Loucy (cell line): ENCODE data around the gene GTSE1.

Experiments used
- EZH2phosphoT487 ChIP-seq: fragments of 200-600 bp; IDR thresholded peaks from 2 replicates; pipeline ENCODE4 v1.6.1; 2018; ENCODE audit warnings: antibody characterized with exemption, mild to moderate bottlenecking, moderate library complexity, borderline replicate concordance
- TF ChIP-seq, protein P1 (sequence below): fragments of 200-600 bp; sonication (generic); conservative IDR thresholded peaks from 2 replicates; pipeline ENCODE4 v1.5.1; 2014; ENCODE audit warnings: mild to moderate bottlenecking, antibody characterized with exemption, low read length

DNA sequence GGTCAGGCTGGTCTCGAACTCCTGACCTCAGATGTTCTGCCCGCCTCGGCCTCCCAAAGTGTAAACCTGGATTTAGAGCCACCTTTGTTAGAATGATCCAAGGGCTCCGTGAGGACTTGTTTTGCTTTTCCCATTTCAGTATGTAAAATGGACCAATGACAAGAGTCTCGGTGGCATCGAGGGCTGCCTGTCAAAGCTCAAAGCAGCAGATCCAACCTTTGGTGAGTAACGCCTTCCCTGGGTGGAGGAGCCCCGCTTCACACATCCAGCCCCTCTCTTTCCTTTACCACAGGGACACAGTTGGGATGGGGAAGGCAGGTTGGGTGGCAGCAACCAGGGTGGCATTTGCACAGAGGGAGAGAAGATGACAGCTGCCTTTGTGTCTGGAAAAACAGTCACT lies 24.5 kb upstream of the GTSE1 start:
- TF ChIP-seq, protein P1, sequence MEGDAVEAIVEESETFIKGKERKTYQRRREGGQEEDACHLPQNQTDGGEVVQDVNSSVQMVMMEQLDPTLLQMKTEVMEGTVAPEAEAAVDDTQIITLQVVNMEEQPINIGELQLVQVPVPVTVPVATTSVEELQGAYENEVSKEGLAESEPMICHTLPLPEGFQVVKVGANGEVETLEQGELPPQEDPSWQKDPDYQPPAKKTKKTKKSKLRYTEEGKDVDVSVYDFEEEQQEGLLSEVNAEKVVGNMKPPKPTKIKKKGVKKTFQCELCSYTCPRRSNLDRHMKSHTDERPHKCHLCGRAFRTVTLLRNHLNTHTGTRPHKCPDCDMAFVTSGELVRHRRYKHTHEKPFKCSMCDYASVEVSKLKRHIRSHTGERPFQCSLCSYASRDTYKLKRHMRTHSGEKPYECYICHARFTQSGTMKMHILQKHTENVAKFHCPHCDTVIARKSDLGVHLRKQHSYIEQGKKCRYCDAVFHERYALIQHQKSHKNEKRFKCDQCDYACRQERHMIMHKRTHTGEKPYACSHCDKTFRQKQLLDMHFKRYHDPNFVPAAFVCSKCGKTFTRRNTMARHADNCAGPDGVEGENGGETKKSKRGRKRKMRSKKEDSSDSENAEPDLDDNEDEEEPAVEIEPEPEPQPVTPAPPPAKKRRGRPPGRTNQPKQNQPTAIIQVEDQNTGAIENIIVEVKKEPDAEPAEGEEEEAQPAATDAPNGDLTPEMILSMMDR = no peak
- no peak for TF ChIP-seq EZH2phosphoT487
